Measurements from ENCODE around the gene MITF. TPM values are rescaled to one million over a fixed set of nuclear protein-coding genes. Genes with fewer than 3 reads are reported as not detected.

The MITF gene
- total RNA-seq, 4 donors from 2014 or later: 19.4 to 35.3 (median 21.7) TPM

- Histone ChIP-seq H3K4me3 (no peak overlapping the region), H3K36me3 (no peaks in the 10 kb centered on the region), H3K27me3 (no peaks in the 10 kb centered on the region), H3K27ac (no peak overlapping the region), H3K9me3 (peaks cover 6% of the 10 kb centered on the region), H3K4me1 (peaks cover 2% of the 10 kb centered on the region)
- no peak for TF ChIP-seq EP300 (IDR thresholded peaks at IDR 0.05)
- TF ChIP-seq POLR2AphosphoS5 (IDR thresholded peaks at IDR 0.05): no peak
- TF ChIP-seq POLR2A (IDR thresholded peaks at IDR 0.05): no peak
- TF ChIP-seq, protein P1, sequence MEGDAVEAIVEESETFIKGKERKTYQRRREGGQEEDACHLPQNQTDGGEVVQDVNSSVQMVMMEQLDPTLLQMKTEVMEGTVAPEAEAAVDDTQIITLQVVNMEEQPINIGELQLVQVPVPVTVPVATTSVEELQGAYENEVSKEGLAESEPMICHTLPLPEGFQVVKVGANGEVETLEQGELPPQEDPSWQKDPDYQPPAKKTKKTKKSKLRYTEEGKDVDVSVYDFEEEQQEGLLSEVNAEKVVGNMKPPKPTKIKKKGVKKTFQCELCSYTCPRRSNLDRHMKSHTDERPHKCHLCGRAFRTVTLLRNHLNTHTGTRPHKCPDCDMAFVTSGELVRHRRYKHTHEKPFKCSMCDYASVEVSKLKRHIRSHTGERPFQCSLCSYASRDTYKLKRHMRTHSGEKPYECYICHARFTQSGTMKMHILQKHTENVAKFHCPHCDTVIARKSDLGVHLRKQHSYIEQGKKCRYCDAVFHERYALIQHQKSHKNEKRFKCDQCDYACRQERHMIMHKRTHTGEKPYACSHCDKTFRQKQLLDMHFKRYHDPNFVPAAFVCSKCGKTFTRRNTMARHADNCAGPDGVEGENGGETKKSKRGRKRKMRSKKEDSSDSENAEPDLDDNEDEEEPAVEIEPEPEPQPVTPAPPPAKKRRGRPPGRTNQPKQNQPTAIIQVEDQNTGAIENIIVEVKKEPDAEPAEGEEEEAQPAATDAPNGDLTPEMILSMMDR (IDR thresholded peaks at IDR 0.05): no peak
- 85% methylated on average over 5 of the region's 5 CpGs for WGBS
- DNase-seq (ENCODE audit: low spot score in 2 of 2): no peak
Observed at GRCh38 chr3:69983546-69984265, 244.4 kb downstream of the MITF start.

DNA sequence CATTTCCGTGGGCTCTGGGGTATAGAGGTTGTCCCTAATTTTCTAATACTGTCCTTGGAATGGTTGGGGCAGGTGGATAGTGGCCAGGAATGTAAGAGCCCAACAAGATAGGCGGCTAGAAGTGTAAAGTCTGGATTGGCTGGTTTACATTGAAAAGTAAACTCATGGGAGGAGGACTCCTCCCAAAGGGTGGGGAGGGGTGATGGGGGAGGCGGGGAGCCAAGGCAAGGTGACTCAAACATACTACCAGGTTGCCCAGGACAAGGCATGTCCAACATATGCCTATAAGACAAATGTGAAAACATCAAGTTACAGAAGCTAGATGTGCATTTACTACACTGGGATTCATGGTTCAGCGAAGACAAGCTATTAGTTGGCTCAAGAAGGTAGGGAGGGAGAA is 246.0 kb downstream of the MITF start:
- DNase-seq (ENCODE audit: low spot score in 2 of 2): no peak
- H3K4me3 ChIP-seq: no peak overlapping the region
- no peaks in the 10 kb centered on the region for H3K27me3 ChIP-seq
- TF ChIP-seq EP300 (IDR thresholded peaks at IDR 0.05): no peak
- TF ChIP-seq, protein P1 (IDR thresholded peaks at IDR 0.05): no peak
- TF ChIP-seq POLR2A (IDR thresholded peaks at IDR 0.05): no peak
- TF ChIP-seq POLR2AphosphoS5 (IDR thresholded peaks at IDR 0.05): no peak
- H3K9me3 ChIP-seq: no peaks in the 10 kb centered on the region
- H3K36me3 ChIP-seq: no peaks in the 10 kb centered on the region
- peaks cover 2% of the 10 kb centered on the region for H3K4me1 ChIP-seq
- 70% methylated on average over 4 of the region's 4 CpGs for WGBS
- no peak overlapping the region for H3K27ac ChIP-seq

DNA sequence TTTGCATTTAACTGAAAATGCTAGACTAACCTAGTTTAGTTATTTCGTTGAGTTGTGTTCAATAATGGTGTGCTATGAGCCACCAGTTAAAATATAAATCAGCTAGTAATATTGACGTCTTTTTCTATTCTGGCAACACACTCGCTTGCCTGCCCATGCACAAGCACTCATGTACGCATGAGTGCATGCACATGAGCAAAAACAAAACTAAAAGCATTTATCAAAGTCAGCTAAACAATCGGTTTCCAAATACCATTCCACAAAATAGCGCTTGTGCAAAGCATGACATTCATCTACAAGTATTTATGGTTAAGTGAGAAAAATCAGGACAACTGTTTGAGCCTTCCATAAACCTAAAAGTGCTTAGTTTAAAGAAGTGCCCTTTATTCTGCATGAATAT is 247.2 kb downstream of the MITF start:
- H3K4me3 ChIP-seq: no peak overlapping the region
- no peaks in the 10 kb centered on the region for H3K36me3 ChIP-seq
- H3K4me1 ChIP-seq: peaks cover 2% of the 10 kb centered on the region
- no peak for DNase-seq (ENCODE audit: low spot score in 2 of 2)
- 91% methylated on average over 6 of the region's 6 CpGs for WGBS
- no peaks in the 10 kb centered on the region for H3K27me3 ChIP-seq
- TF ChIP-seq, protein P1 (IDR thresholded peaks at IDR 0.05): no peak
- TF ChIP-seq POLR2A (IDR thresholded peaks at IDR 0.05): no peak
- no peak for TF ChIP-seq POLR2AphosphoS5 (IDR thresholded peaks at IDR 0.05)
- no peak for TF ChIP-seq EP300 (IDR thresholded peaks at IDR 0.05)
- no peaks in the 10 kb centered on the region for H3K9me3 ChIP-seq
- no peak overlapping the region for H3K27ac ChIP-seq

DNA sequence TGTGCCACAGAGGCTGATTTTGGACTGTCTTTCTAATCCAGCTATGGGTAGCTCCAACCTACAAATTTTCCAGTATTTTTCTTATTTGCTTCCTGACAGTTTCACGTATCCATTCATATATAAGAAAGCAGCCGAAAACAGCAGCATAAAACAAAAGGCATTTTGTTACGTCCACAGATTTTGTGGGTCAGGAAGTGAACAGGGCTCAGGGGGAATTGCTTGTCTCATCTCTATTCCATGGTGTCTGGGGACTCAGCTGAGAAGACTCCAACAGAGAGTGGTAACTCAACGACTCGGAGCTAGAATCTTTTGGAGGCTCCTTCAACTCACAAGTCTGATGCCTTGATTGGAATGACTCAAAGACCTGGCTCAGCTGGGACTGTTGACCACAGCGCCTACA is 248.6 kb downstream of the MITF start:
- DNase-seq (ENCODE audit: low spot score in 2 of 2): no peak
- Histone ChIP-seq H3K27ac (no peak overlapping the region), H3K4me1 (peaks cover under 1% of the 10 kb centered on the region), H3K27me3 (no peaks in the 10 kb centered on the region), H3K9me3 (no peaks in the 10 kb centered on the region), H3K36me3 (no peaks in the 10 kb centered on the region), H3K4me3 (no peak overlapping the region)
- WGBS: 88% methylated on average over 6 of the region's 6 CpGs
- TF ChIP-seq EP300 (IDR thresholded peaks at IDR 0.05) (no peak), POLR2AphosphoS5 (IDR thresholded peaks at IDR 0.05) (no peak), POLR2A (IDR thresholded peaks at IDR 0.05) (no peak)
- TF ChIP-seq, protein P1 (IDR thresholded peaks at IDR 0.05): no peak

GRCh38 chr3:69993757-69994156 is 254.5 kb downstream of the MITF start:
- DNase-seq (ENCODE audit: low spot score in 2 of 2): no peak
- Histone ChIP-seq H3K4me1 (peaks cover 4% of the 10 kb centered on the region), H3K27me3 (no peaks in the 10 kb centered on the region), H3K27ac (no peak overlapping the region), H3K9me3 (no peaks in the 10 kb centered on the region), H3K4me3 (no peak overlapping the region), H3K36me3 (no peaks in the 10 kb centered on the region)
- no peak for TF ChIP-seq EP300 (IDR thresholded peaks at IDR 0.05)
- TF ChIP-seq POLR2AphosphoS5 (IDR thresholded peaks at IDR 0.05): no peak
- TF ChIP-seq, protein P1 (IDR thresholded peaks at IDR 0.05): no peak
- TF ChIP-seq POLR2A (IDR thresholded peaks at IDR 0.05): no peak
- WGBS: 82% methylated on average over 4 of the region's 4 CpGs

Data from suprapubic skin (tissue), 4 donors.